HepG2 (cell line): ENCODE results near the gene MAP3K14. TPM values are rescaled to one million over a fixed set of nuclear protein-coding genes. Genes with fewer than 3 reads are reported as not detected.

Experiments used
- CHCHD3 ChIP-seq: sonication (generic); formaldehyde crosslinking; IDR thresholded peaks from 2 replicates; pipeline ENCODE4 v1.8.0; 2022; ENCODE audit warnings: mild to moderate bottlenecking, missing genetic modification reagents, moderate library complexity
- HNF4A ChIP-seq: sonication (generic); formaldehyde crosslinking; IDR thresholded peaks from 2 replicates; pipeline ENCODE4 v1.4.0; 2020; ENCODE audit warnings: missing genetic modification reagents
- IRF1 ChIP-seq: sonication (generic); formaldehyde crosslinking; IDR thresholded peaks from 2 replicates; pipeline ENCODE4 v1.4.0; 2020; ENCODE audit warnings: low read depth, mild to moderate bottlenecking, missing genetic modification reagents
- KDM5A ChIP-seq: fragments of 200-600 bp; sonication (generic); IDR thresholded peaks from 2 replicates; pipeline ENCODE4 v1.7.0; 2018; ENCODE audit warnings: antibody characterized with exemption, mild to moderate bottlenecking, low read length, borderline replicate concordance
- MLXIP ChIP-seq: sonication (generic); formaldehyde crosslinking; IDR thresholded peaks from 2 replicates; pipeline ENCODE4 v1.9.0; 2021; ENCODE audit warnings: missing genetic modification reagents, borderline replicate concordance
- NFE2L2 ChIP-seq: fragments of 150-350 bp; IDR thresholded peaks from 2 replicates; pipeline ENCODE4 v1.6.1; 2014; ENCODE audit warnings: low read length
- PHF21A ChIP-seq: sonication (generic); formaldehyde crosslinking; IDR thresholded peaks from 2 replicates; pipeline ENCODE4 v1.5.0; 2020; ENCODE audit warnings: mild to moderate bottlenecking, missing genetic modification reagents
- SETDB1 ChIP-seq: sonication (generic); formaldehyde crosslinking; IDR thresholded peaks from 2 replicates; pipeline ENCODE4 v1.5.1; 2020; ENCODE audit warnings: missing genetic modification reagents, mild to moderate bottlenecking, borderline replicate concordance
- TBL1XR1 ChIP-seq: fragments of 150-350 bp; IDR thresholded peaks from 2 replicates; pipeline ENCODE4 v1.6.1; 2014; ENCODE audit warnings: borderline replicate concordance, low read length; ENCODE audit not compliant: partially characterized antibody
- TOPORS ChIP-seq: sonication (generic); formaldehyde crosslinking; IDR thresholded peaks from 2 replicates; pipeline ENCODE4 v1.8.0; 2023; ENCODE audit warnings: mild to moderate bottlenecking, missing genetic modification reagents
- TSC22D2 ChIP-seq: sonication (generic); formaldehyde crosslinking; IDR thresholded peaks from 2 replicates; pipeline ENCODE4 v1.5.1; 2020; ENCODE audit warnings: missing genetic modification reagents, mild to moderate bottlenecking, borderline replicate concordance
- WIZ ChIP-seq: sonication (generic); formaldehyde crosslinking; IDR thresholded peaks from 2 replicates; pipeline ENCODE4 v1.5.1; 2020; ENCODE audit warnings: mild to moderate bottlenecking, missing genetic modification reagents
- ZBTB38 ChIP-seq: sonication (generic); formaldehyde crosslinking; IDR thresholded peaks from 2 replicates; pipeline ENCODE4 v1.5.1; 2020; ENCODE audit warnings: mild to moderate bottlenecking, missing genetic modification reagents
- ZFYVE20 ChIP-seq: sonication (generic); formaldehyde crosslinking; IDR thresholded peaks from 2 replicates; pipeline ENCODE4 v1.8.0; 2023; ENCODE audit warnings: low read depth, mild to moderate bottlenecking, moderate library complexity, missing genetic modification reagents, borderline replicate concordance
- ZNF12 ChIP-seq: sonication (generic); formaldehyde crosslinking; IDR thresholded peaks from 2 replicates; pipeline ENCODE4 v1.5.0; 2020; ENCODE audit warnings: missing genetic modification reagents
- ZNF83 ChIP-seq: sonication (generic); formaldehyde crosslinking; IDR thresholded peaks from 2 replicates; pipeline ENCODE4 v1.4.0; 2020; ENCODE audit warnings: missing genetic modification reagents, mild to moderate bottlenecking, borderline replicate concordance
- polyA plus RNA-seq, 8 experiments: library from polyadenylated mRNA; depleted of rRNA in 3 of 8; stranded (reverse) in 7 of 8; unstranded in 1 of 8; fragments of >200 nt; fragmentation: Illumina TruSeq in 4 of 8; extraction: Trizol in 4 of 8; gene quantifications; 2 replicates each; pipeline versions ENCODE4 v1.2.1 to v1.2.3, GENCODE V29; 2011 to 2016; ENCODE audit warnings: low read depth in 4 of 8, missing spikeins in 1 of 8, mixed read lengths in 1 of 8; ENCODE audit not compliant: insufficient read depth in 1 of 8
- total RNA-seq, 5 experiments: library from RNA; depleted of rRNA; stranded (reverse); fragments of >200 nt; fragmentation: Illumina TruSeq; extraction: Trizol; gene quantifications; 2 replicates each; pipeline ENCODE4 v1.2.3, GENCODE V29; 2016; ENCODE audit warnings: low read depth in 1 of 5
- TF ChIP-seq, protein P1 (sequence below): sonication (generic); formaldehyde crosslinking; IDR thresholded peaks from 2 replicates; pipeline ENCODE4 v1.4.0; 2020; ENCODE audit warnings: missing genetic modification reagents
- TF ChIP-seq, protein P2 (sequence below): sonication (generic); formaldehyde crosslinking; conservative IDR thresholded peaks from 2 replicates; pipeline ENCODE4 v1.8.0; 2022; ENCODE audit warnings: mild to moderate bottlenecking, moderate library complexity, missing genetic modification reagents
- TF ChIP-seq, protein P3 (sequence below): sonication (generic); formaldehyde crosslinking; IDR thresholded peaks from 2 replicates; pipeline ENCODE4 v1.4.0; 2020; ENCODE audit warnings: missing genetic modification reagents
- TF ChIP-seq, protein P4 (sequence below): sonication (generic); formaldehyde crosslinking; IDR thresholded peaks from 2 replicates; pipeline ENCODE4 v1.5.0; 2020; ENCODE audit warnings: mild to moderate bottlenecking, missing genetic modification reagents

Gene MAP3K14
- total and polyA plus RNA-seq, 2 of the 13 experiments (the other 11 are each of a cell fraction or from before 2014, with no cell fraction given), result 2.6 TPM

DNA sequence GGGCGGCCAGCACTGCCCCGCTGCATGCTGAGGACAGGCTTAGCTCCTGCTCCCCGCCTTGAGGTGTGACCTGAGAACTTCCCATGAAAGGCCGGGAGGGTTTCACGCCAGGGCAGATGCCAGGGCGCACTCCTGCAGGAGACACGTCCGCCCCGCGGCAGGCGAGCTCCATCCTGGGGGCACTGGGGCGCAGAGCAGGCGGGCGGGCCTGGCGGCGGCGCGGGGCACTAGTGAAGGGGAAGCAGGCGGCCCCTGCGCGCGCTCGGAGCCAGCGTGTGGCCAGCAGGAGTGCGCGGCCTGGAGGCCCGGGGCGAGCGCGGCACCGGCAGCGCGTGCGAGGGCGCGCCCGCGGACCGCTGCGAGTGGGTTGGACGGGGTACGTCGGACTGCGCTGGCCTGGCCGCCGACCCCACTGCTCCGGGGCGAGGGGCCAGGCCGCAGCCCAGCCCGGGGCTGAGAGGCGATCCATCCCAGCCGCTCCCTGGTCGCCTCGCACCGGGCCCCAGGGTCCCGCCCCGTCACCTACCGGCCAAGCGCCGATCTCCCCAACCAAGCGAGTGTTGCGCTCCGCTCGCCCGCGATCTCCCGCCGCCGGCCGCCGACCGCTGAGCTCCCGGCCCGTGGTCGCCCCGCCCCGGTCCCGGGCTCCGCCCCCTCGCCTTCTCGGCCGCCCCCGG lies at the start of gene MAP3K14 (continued):
- TF ChIP-seq IRF1 (CRISPR knock-in tag) (no peak), TOPORS (CRISPR knock-in tag) (peak; percentile 78), PHF21A (CRISPR knock-in tag) (no peak), SETDB1 (no peak), KDM5A (peak; percentile 72), ZFYVE20 (CRISPR knock-in tag) (peak; percentile 89; the same call in 1 of the 2 replicates), TSC22D2 (CRISPR knock-in tag) (0 out of 2 replicates have a peak, but pooled peaks have one; percentile 49), ZBTB38 (CRISPR knock-in tag) (peak; percentile 62), NFE2L2 (no peak), ZNF83 (CRISPR knock-in tag) (no peak; the same call in 1 of the 2 replicates), HNF4A (CRISPR knock-in tag) (no peak), TBL1XR1 (no peak), WIZ (CRISPR knock-in tag) (0 out of 2 replicates have a peak, but pooled peaks have one; percentile 43), MLXIP (CRISPR knock-in tag) (no peak), CHCHD3 (CRISPR knock-in tag) (peak; percentile 61; the same call in 1 of the 2 replicates), ZNF12 (CRISPR knock-in tag) (no peak)
- TF ChIP-seq, protein P1, sequence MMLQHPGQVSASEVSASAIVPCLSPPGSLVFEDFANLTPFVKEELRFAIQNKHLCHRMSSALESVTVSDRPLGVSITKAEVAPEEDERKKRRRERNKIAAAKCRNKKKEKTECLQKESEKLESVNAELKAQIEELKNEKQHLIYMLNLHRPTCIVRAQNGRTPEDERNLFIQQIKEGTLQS (CRISPR knock-in tag), result no peak
- TF ChIP-seq, protein P2, sequence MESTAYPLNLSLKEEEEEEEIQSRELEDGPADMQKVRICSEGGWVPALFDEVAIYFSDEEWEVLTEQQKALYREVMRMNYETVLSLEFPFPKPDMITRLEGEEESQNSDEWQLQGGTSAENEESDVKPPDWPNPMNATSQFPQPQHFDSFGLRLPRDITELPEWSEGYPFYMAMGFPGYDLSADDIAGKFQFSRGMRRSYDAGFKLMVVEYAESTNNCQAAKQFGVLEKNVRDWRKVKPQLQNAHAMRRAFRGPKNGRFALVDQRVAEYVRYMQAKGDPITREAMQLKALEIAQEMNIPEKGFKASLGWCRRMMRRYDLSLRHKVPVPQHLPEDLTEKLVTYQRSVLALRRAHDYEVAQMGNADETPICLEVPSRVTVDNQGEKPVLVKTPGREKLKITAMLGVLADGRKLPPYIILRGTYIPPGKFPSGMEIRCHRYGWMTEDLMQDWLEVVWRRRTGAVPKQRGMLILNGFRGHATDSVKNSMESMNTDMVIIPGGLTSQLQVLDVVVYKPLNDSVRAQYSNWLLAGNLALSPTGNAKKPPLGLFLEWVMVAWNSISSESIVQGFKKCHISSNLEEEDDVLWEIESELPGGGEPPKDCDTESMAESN, result peak; percentile 79
- TF ChIP-seq, protein P3, sequence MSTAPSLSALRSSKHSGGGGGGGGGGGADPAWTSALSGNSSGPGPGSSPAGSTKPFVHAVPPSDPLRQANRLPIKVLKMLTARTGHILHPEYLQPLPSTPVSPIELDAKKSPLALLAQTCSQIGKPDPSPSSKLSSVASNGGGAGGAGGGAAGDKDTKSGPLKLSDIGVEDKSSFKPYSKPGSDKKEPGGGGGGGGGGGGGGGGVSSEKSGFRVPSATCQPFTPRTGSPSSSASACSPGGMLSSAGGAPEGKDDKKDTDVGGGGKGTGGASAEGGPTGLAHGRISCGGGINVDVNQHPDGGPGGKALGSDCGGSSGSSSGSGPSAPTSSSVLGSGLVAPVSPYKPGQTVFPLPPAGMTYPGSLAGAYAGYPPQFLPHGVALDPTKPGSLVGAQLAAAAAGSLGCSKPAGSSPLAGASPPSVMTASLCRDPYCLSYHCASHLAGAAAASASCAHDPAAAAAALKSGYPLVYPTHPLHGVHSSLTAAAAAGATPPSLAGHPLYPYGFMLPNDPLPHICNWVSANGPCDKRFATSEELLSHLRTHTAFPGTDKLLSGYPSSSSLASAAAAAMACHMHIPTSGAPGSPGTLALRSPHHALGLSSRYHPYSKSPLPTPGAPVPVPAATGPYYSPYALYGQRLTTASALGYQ, result no peak; the same call in 1 of the 2 replicates
- TF ChIP-seq, protein P4, sequence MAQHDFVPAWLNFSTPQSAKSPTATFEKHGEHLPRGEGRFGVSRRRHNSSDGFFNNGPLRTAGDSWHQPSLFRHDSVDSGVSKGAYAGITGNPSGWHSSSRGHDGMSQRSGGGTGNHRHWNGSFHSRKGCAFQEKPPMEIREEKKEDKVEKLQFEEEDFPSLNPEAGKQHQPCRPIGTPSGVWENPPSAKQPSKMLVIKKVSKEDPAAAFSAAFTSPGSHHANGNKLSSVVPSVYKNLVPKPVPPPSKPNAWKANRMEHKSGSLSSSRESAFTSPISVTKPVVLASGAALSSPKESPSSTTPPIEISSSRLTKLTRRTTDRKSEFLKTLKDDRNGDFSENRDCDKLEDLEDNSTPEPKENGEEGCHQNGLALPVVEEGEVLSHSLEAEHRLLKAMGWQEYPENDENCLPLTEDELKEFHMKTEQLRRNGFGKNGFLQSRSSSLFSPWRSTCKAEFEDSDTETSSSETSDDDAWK, result no peak
